Upper lobe of left lung (tissue), 4 donors: Measurements from ENCODE around the gene ACTR3C.

ENCODE experiments used
- CTCF ChIP-seq, 6 experiments: fragments of 450-650 bp in 4 of 6; fragments of 200-600 bp in 2 of 6; sonication (generic) in 2 of 6; IDR thresholded peaks; one replicate each; pipeline ENCODE4 v1.5.1; 2016 to 2019; ENCODE audit warnings: antibody characterized with exemption in 6 of 6
- EP300 ChIP-seq, 4 donors: sonication (generic); formaldehyde crosslinking; IDR thresholded peaks; one replicate each; pipeline ENCODE4 v1.5.1; 2017; ENCODE audit warnings: antibody characterized with exemption in 4 of 4, control low read depth in 2 of 4
- POLR2A ChIP-seq, 4 donors: fragments of 450-650 bp; IDR thresholded peaks; one replicate each; pipeline ENCODE4 v1.5.1; 2016 to 2017; ENCODE audit warnings: antibody characterized with exemption in 4 of 4, mild to moderate bottlenecking in 2 of 4
- POLR2AphosphoS5 ChIP-seq, 2 donors: sonication (generic); formaldehyde crosslinking; IDR thresholded peaks; one replicate each; pipeline ENCODE4 v1.5.1; 2017; ENCODE audit warnings: antibody characterized with exemption in 2 of 2

DNA sequence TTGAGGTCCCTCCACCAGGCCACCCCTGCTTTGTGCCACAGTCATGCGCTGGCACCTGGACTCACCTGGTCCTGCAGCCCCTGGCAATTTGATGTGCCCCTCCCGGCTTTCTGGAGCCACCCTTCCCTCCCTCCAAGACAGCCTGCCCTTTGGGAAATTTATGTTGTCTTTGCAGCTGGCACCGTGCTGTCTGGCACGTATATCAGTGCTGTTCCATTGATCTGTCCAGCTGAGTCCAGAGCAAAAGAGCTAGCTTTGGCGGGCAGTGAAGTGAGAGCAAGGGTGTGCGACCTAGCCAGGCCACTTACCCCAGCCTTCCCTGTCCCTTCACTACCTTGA lies 12.4 kb upstream of the ACTR3C start:
- TF ChIP-seq CTCF (IDR thresholded peaks at IDR 0.05): no peak
- no peak for TF ChIP-seq POLR2A (IDR thresholded peaks at IDR 0.05)
- no peak for TF ChIP-seq EP300 (IDR thresholded peaks at IDR 0.05)
- no peak for TF ChIP-seq POLR2AphosphoS5 (IDR thresholded peaks at IDR 0.05)
